K562 (cell line): ENCODE data around the gene MAP3K14. TPM values are rescaled to one million over a fixed set of nuclear protein-coding genes. Genes with fewer than 3 reads are reported as not detected.

Experiments used
- ARID1B ChIP-seq: fragments of 450-650 bp; IDR thresholded peaks from 2 replicates; pipeline ENCODE4 v1.6.1; 2016; ENCODE audit warnings: antibody characterized with exemption, mild to moderate bottlenecking, inconsistent platforms
- BRF1 ChIP-seq: IDR thresholded peaks from 3 replicates; pipeline ENCODE4 v1.6.1; 2011; ENCODE audit warnings: borderline replicate concordance, mild to moderate bottlenecking; ENCODE audit not compliant: insufficient read length; ENCODE audit errors: extremely low read depth
- FOXK2 ChIP-seq, 2 experiments: fragments of 450-650 bp; IDR thresholded peaks in 1 of 2; conservative IDR thresholded peaks in 1 of 2; 2 replicates each; pipeline ENCODE4 v1.6.1; 2016; ENCODE audit warnings: low read depth in 2 of 2, mild to moderate bottlenecking in 1 of 2
- HMG20B ChIP-seq: fragments of 250-450 bp; sonication (Bioruptor Pico); IDR thresholded peaks from 2 replicates; pipeline ENCODE4 v1.5.0; 2021; ENCODE audit warnings: mild to moderate bottlenecking
- HNRNPK ChIP-seq: fragments of 200-400 bp; formaldehyde crosslinking; IDR thresholded peaks from one replicate; pipeline ENCODE4 v1.6.1; 2018; ENCODE audit warnings: mild to moderate bottlenecking, low read depth, low read length; ENCODE audit not compliant: poor library complexity, severe bottlenecking
- KDM1A ChIP-seq, 2 experiments: fragments of 450-650 bp; IDR thresholded peaks; 2 replicates each; pipeline ENCODE4 v1.6.1; 2016; ENCODE audit warnings: mild to moderate bottlenecking in 2 of 2
- MTA1 ChIP-seq: fragments of 450-650 bp; IDR thresholded peaks from 2 replicates; pipeline ENCODE4 v1.6.1; 2017; ENCODE audit warnings: borderline replicate concordance
- PHF21A ChIP-seq: fragments of 450-650 bp; IDR thresholded peaks from 2 replicates; pipeline ENCODE4 v1.6.1; 2017; ENCODE audit warnings: low read depth, borderline replicate concordance
- POU5F1 ChIP-seq: fragments of 150-350 bp; IDR thresholded peaks from 2 replicates; pipeline ENCODE4 v1.6.1; 2014; ENCODE audit warnings: borderline replicate concordance, low read length, low read depth, mild to moderate bottlenecking; ENCODE audit not compliant: partially characterized antibody
- RNF2 ChIP-seq: sonication (generic); IDR thresholded peaks from 2 replicates; pipeline ENCODE4 v1.6.1; 2016
- SP2 ChIP-seq: IDR thresholded peaks from 2 replicates; pipeline ENCODE4 v1.6.1; 2011; ENCODE audit warnings: mild to moderate bottlenecking, low read depth, low read length, moderate library complexity; ENCODE audit not compliant: poor library complexity, severe bottlenecking; ENCODE audit errors: extremely low read depth
- TCF7 ChIP-seq: sonication (generic); IDR thresholded peaks from 2 replicates; pipeline ENCODE4 v1.6.1; 2016; ENCODE audit warnings: antibody characterized with exemption, borderline replicate concordance
- ZKSCAN3 ChIP-seq: fragments of 250-450 bp; sonication (Bioruptor Pico); IDR thresholded peaks from 2 replicates; pipeline ENCODE4 v1.4.0; 2020
- ZNF282 ChIP-seq: sonication (generic); formaldehyde crosslinking; IDR thresholded peaks from 2 replicates; pipeline ENCODE4 v1.8.1; 2023; ENCODE audit warnings: missing genetic modification reagents
- ZNF324 ChIP-seq: fragments of 250-450 bp; sonication (Bioruptor Pico); IDR thresholded peaks from 2 replicates; pipeline ENCODE4 v1.4.0; 2020; ENCODE audit warnings: mild to moderate bottlenecking
- ZNF668 ChIP-seq: fragments of 250-450 bp; sonication (Bioruptor Pico); IDR thresholded peaks from 2 replicates; pipeline ENCODE4 v1.8.0; 2022; ENCODE audit warnings: mild to moderate bottlenecking, inconsistent platforms
- ZNF699 ChIP-seq: fragments of 250-450 bp; sonication (Bioruptor Pico); IDR thresholded peaks from 2 replicates; pipeline ENCODE4 v1.8.0; 2021; ENCODE audit warnings: mild to moderate bottlenecking, moderate library complexity; ENCODE audit not compliant: insufficient replicate concordance
- polyA plus RNA-seq, 8 experiments: library from polyadenylated mRNA; depleted of rRNA in 4 of 8; stranded (reverse) in 5 of 8; unstranded in 3 of 8; fragments of >200 nt; fragmentation: Nextera tagmentation in 2 of 8; fragmentation: Illumina TruSeq in 1 of 8; extraction: Ambion mirVana in 2 of 8; extraction: Trizol in 1 of 8; gene quantifications; 2 replicates each; pipeline versions ENCODE4 v1.2.1 to v1.2.3, GENCODE V29; 2011 to 2014; ENCODE audit warnings: inconsistent platforms in 1 of 8, missing spikeins in 1 of 8
- total RNA-seq, 7 experiments: library from RNA; depleted of rRNA in 6 of 7; stranded (reverse); fragments of >200 nt in 6 of 7; fragmentation: Illumina TruSeq in 2 of 7; extraction: Trizol in 2 of 7; gene quantifications; 2 replicates each; pipeline versions ENCODE4 v1.2.1 to v1.2.3, GENCODE V29; 2011 to 2021; ENCODE audit warnings: low replicate concordance in 1 of 7
- TF ChIP-seq, protein P1 (sequence below), 2 experiments: IDR thresholded peaks in 1 of 2; conservative IDR thresholded peaks in 1 of 2; 2 replicates each; pipeline ENCODE4 v1.6.1; 2016; ENCODE audit warnings: low read depth in 2 of 2, mild to moderate bottlenecking in 1 of 2, missing compliant biosample characterization in 1 of 2, missing genetic modification characterization in 1 of 2, moderate library complexity in 1 of 2
- TF ChIP-seq, protein P2 (sequence below): fragments of 450-650 bp; IDR thresholded peaks from one replicate; pipeline ENCODE4 v1.6.1; 2018; ENCODE audit warnings: mild to moderate bottlenecking, moderate library complexity; ENCODE audit not compliant: partially characterized antibody
- TF ChIP-seq, protein P3 (sequence below): fragments of 250-450 bp; sonication (Bioruptor Pico); IDR thresholded peaks from 2 replicates; pipeline ENCODE4 v1.5.0; 2021

The MAP3K14 gene
- total and polyA plus RNA-seq, 9 of the 15 experiments (the other 6 are each of a cell fraction or from before 2014, with no cell fraction given): 0.45 to 8.7 (median 3.2) TPM

DNA sequence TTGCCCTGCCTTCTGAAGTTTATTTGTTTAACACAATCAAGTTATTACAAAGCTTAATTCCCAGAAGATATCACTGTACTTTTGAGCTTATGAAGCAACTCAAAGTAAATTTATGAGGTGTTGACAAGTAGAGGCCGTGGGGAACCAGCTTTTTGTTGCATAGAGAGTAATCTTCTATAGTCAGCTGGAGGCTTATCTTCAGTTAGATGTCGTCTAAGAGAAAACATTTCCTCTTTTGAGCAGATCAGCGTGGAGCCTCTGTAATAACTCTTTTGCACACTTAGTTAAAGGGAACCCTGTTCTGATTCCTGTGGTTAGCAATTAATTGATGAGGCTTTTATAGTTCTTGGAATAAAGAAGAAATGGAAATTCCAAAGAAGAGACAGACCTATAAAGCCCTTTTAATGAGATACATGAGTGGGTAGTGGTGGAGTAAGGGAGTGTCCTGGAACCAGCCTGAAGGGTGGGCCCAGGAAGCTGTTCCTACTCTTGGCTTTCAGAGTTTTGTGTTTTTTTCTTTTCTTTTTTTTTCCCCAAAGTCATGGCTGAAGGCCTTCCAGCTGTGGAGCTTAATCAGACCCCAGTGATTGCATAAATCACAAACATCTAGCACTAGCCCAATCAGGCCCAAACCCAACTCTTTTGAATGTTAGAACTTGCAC is 28.9 kb upstream of the MAP3K14 start (continued):
- TF ChIP-seq, protein P1, sequence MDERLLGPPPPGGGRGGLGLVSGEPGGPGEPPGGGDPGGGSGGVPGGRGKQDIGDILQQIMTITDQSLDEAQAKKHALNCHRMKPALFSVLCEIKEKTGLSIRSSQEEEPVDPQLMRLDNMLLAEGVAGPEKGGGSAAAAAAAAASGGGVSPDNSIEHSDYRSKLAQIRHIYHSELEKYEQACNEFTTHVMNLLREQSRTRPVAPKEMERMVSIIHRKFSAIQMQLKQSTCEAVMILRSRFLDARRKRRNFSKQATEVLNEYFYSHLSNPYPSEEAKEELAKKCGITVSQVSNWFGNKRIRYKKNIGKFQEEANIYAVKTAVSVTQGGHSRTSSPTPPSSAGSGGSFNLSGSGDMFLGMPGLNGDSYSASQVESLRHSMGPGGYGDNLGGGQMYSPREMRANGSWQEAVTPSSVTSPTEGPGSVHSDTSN (CRISPR knock-in tag; IDR thresholded peaks at IDR 0.05; ENCODE audit: low read depth): peak; percentile 66
- TF ChIP-seq, protein P1 (tag; conservative IDR thresholded peaks at IDR 0.05; ENCODE audit: low read depth): peak; percentile 100
- TF ChIP-seq HMG20B (CRISPR knock-in tag) (peak; percentile 86), ZNF668 (no peak), SP2 (no peak), BRF1 (no peak), FOXK2 (conservative IDR thresholded peaks at IDR 0.05 in 1 of 2, IDR thresholded peaks at IDR 0.05 in 1 of 2; ENCODE audit: low read depth in 2 of 2) (peak in 1 of 2 experiments; percentile 40; a peak in 1 of 4 replicates), ZKSCAN3 (CRISPR knock-in tag) (no peak), ZNF699 (CRISPR knock-in tag) (no peak), HNRNPK (no peak), ZNF282 (CRISPR knock-in tag) (no peak), KDM1A (IDR thresholded peaks at IDR 0.05) (peak; percentile 99 to 100), TCF7 (peak; percentile 87; the same call in 1 of the 2 replicates), POU5F1 (no peak), ARID1B (peak; percentile 100), MTA1 (peak; percentile 89; the same call in 1 of the 2 replicates), ZNF324 (CRISPR knock-in tag) (peak; percentile 64; the same call in 1 of the 2 replicates), RNF2 (peak; percentile 95), PHF21A (peak; percentile 88)
- TF ChIP-seq, protein P2, sequence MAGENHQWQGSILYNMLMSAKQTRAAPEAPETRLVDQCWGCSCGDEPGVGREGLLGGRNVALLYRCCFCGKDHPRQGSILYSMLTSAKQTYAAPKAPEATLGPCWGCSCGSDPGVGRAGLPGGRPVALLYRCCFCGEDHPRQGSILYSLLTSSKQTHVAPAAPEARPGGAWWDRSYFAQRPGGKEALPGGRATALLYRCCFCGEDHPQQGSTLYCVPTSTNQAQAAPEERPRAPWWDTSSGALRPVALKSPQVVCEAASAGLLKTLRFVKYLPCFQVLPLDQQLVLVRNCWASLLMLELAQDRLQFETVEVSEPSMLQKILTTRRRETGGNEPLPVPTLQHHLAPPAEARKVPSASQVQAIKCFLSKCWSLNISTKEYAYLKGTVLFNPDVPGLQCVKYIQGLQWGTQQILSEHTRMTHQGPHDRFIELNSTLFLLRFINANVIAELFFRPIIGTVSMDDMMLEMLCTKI: no peak
- TF ChIP-seq, protein P3, sequence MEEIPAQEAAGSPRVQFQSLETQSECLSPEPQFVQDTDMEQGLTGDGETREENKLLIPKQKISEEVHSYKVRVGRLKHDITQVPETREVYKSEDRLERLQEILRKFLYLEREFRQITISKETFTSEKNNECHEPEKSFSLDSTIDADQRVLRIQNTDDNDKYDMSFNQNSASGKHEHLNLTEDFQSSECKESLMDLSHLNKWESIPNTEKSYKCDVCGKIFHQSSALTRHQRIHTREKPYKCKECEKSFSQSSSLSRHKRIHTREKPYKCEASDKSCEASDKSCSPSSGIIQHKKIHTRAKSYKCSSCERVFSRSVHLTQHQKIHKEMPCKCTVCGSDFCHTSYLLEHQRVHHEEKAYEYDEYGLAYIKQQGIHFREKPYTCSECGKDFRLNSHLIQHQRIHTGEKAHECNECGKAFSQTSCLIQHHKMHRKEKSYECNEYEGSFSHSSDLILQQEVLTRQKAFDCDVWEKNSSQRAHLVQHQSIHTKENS (CRISPR knock-in tag): no peak
